Measurements from ENCODE around the gene CADM2.

DNA sequence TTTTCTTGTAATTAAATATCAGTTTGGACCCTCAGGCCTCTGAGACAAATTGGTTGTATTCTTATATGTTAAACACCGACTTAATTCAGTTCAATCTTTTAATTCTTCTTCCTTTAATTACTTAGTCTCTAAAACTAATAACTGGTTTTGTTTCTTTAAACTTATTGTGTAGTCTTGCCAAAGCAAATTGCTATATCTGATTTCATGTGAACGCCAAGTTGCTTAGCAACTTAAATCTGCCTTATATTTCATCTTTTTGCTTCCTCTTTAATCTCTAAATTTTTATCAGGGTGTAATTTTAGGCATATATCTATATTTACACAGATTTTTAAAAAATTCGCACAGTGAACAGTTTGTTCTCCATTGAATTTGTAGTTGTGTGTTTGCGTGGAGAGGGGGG, 82.2 kb downstream of the CADM2 start:
- TF ChIP-seq, protein P1, sequence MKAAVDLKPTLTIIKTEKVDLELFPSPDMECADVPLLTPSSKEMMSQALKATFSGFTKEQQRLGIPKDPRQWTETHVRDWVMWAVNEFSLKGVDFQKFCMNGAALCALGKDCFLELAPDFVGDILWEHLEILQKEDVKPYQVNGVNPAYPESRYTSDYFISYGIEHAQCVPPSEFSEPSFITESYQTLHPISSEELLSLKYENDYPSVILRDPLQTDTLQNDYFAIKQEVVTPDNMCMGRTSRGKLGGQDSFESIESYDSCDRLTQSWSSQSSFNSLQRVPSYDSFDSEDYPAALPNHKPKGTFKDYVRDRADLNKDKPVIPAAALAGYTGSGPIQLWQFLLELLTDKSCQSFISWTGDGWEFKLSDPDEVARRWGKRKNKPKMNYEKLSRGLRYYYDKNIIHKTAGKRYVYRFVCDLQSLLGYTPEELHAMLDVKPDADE (IDR thresholded peaks at IDR 0.05) = no peak
- TF ChIP-seq, protein P2, sequence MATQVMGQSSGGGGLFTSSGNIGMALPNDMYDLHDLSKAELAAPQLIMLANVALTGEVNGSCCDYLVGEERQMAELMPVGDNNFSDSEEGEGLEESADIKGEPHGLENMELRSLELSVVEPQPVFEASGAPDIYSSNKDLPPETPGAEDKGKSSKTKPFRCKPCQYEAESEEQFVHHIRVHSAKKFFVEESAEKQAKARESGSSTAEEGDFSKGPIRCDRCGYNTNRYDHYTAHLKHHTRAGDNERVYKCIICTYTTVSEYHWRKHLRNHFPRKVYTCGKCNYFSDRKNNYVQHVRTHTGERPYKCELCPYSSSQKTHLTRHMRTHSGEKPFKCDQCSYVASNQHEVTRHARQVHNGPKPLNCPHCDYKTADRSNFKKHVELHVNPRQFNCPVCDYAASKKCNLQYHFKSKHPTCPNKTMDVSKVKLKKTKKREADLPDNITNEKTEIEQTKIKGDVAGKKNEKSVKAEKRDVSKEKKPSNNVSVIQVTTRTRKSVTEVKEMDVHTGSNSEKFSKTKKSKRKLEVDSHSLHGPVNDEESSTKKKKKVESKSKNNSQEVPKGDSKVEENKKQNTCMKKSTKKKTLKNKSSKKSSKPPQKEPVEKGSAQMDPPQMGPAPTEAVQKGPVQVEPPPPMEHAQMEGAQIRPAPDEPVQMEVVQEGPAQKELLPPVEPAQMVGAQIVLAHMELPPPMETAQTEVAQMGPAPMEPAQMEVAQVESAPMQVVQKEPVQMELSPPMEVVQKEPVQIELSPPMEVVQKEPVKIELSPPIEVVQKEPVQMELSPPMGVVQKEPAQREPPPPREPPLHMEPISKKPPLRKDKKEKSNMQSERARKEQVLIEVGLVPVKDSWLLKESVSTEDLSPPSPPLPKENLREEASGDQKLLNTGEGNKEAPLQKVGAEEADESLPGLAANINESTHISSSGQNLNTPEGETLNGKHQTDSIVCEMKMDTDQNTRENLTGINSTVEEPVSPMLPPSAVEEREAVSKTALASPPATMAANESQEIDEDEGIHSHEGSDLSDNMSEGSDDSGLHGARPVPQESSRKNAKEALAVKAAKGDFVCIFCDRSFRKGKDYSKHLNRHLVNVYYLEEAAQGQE (IDR thresholded peaks at IDR 0.05; ENCODE audit: unreplicated experiment) = no peak
- TF ChIP-seq, protein P3, sequence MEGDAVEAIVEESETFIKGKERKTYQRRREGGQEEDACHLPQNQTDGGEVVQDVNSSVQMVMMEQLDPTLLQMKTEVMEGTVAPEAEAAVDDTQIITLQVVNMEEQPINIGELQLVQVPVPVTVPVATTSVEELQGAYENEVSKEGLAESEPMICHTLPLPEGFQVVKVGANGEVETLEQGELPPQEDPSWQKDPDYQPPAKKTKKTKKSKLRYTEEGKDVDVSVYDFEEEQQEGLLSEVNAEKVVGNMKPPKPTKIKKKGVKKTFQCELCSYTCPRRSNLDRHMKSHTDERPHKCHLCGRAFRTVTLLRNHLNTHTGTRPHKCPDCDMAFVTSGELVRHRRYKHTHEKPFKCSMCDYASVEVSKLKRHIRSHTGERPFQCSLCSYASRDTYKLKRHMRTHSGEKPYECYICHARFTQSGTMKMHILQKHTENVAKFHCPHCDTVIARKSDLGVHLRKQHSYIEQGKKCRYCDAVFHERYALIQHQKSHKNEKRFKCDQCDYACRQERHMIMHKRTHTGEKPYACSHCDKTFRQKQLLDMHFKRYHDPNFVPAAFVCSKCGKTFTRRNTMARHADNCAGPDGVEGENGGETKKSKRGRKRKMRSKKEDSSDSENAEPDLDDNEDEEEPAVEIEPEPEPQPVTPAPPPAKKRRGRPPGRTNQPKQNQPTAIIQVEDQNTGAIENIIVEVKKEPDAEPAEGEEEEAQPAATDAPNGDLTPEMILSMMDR (conservative IDR thresholded peaks at IDR 0.05; ENCODE audit: low read depth in 2 of 2) = no peak
- TF ChIP-seq POLR2AphosphoS5 (IDR thresholded peaks at IDR 0.05; ENCODE audit: low read depth) (no peak), EZH2 (IDR thresholded peaks at IDR 0.05; ENCODE audit: low read depth, unreplicated experiment) (no peak), CREB1 (CRISPR knock-in tag; IDR thresholded peaks at IDR 0.05; ENCODE audit: low read depth) (no peak), EZH2phosphoT487 (IDR thresholded peaks at IDR 0.05; ENCODE audit: unreplicated experiment) (no peak), JUNB (IDR thresholded peaks at IDR 0.05; ENCODE audit: unreplicated experiment) (no peak), STAT1 (IDR thresholded peaks at IDR 0.05; ENCODE audit: unreplicated experiment) (no peak), NANOG (IDR thresholded peaks at IDR 0.05; ENCODE audit: borderline replicate concordance) (no peak), ZNF114 (CRISPR knock-in tag; IDR thresholded peaks at IDR 0.05) (no peak), ZNF331 (CRISPR knock-in tag; IDR thresholded peaks at IDR 0.05; ENCODE audit: low read depth) (no peak)
- TF ChIP-seq, protein P4, sequence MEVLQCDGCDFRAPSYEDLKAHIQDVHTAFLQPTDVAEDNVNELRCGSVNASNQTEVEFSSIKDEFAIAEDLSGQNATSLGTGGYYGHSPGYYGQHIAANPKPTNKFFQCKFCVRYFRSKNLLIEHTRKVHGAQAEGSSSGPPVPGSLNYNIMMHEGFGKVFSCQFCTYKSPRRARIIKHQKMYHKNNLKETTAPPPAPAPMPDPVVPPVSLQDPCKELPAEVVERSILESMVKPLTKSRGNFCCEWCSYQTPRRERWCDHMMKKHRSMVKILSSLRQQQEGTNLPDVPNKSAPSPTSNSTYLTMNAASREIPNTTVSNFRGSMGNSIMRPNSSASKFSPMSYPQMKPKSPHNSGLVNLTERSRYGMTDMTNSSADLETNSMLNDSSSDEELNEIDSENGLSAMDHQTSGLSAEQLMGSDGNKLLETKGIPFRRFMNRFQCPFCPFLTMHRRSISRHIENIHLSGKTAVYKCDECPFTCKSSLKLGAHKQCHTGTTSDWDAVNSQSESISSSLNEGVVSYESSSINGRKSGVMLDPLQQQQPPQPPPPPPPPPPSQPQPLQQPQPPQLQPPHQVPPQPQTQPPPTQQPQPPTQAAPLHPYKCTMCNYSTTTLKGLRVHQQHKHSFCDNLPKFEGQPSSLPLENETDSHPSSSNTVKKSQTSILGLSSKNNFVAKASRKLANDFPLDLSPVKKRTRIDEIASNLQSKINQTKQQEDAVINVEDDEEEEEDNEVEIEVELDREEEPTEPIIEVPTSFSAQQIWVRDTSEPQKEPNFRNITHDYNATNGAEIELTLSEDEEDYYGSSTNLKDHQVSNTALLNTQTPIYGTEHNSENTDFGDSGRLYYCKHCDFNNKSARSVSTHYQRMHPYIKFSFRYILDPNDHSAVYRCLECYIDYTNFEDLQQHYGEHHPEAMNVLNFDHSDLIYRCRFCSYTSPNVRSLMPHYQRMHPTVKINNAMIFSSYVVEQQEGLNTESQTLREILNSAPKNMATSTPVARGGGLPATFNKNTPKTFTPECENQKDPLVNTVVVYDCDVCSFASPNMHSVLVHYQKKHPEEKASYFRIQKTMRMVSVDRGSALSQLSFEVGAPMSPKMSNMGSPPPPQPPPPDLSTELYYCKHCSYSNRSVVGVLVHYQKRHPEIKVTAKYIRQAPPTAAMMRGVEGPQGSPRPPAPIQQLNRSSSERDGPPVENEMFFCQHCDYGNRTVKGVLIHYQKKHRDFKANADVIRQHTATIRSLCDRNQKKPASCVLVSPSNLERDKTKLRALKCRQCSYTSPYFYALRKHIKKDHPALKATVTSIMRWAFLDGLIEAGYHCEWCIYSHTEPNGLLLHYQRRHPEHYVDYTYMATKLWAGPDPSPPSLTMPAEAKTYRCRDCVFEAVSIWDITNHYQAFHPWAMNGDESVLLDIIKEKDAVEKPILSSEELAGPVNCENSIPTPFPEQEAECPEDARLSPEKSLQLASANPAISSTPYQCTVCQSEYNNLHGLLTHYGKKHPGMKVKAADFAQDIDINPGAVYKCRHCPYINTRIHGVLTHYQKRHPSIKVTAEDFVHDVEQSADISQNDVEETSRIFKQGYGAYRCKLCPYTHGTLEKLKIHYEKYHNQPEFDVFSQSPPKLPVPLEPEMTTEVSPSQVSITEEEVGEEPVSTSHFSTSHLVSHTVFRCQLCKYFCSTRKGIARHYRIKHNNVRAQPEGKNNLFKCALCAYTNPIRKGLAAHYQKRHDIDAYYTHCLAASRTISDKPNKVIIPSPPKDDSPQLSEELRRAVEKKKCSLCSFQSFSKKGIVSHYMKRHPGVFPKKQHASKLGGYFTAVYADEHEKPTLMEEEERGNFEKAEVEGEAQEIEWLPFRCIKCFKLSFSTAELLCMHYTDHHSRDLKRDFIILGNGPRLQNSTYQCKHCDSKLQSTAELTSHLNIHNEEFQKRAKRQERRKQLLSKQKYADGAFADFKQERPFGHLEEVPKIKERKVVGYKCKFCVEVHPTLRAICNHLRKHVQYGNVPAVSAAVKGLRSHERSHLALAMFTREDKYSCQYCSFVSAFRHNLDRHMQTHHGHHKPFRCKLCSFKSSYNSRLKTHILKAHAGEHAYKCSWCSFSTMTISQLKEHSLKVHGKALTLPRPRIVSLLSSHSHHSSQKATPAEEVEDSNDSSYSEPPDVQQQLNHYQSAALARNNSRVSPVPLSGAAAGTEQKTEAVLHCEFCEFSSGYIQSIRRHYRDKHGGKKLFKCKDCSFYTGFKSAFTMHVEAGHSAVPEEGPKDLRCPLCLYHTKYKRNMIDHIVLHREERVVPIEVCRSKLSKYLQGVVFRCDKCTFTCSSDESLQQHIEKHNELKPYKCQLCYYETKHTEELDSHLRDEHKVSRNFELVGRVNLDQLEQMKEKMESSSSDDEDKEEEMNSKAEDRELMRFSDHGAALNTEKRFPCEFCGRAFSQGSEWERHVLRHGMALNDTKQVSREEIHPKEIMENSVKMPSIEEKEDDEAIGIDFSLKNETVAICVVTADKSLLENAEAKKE (CRISPR knock-in tag; IDR thresholded peaks at IDR 0.05) = no peak
